Measurements from ENCODE around the gene KCNQ5.

The KCNQ5 gene

DNA sequence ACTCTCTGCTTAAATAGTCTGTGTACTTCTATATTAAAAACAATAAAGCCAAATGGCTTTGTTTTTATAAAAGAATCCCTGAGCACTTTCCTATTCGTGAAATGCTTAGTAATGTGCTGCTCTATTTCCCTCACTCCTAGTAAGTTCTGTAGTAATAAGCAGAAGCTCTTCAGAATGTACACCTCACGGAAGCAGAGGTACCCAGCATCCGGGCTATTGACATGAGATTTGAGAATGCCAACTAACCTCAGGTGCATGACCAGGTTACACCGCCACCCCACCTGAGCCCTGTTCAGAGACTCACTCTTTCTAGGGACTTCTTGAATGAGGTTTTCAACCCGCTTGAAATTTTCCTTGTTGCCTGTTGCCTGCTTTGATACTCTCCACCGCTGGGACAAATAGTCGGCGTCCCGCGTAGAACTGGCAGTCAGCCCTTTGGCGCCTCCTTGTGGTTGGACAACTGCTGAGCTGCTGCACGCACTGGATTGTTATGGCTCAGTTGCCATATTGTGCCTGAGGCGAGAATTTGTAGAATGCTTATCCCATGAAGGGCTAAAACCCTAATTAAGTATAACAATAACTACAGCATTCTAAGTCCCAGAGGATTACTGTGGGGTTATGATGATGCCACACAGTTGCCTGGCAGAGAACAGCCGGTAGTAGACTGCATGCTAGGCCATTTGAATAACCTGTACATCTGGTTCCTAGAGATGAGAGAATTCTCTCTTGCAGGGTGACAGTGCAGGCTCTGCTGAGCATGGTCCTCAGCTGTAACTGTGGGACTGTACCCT is 508.0 kb downstream of the KCNQ5 start:
- ATAC-seq (peak; percentile 89), DNase-seq (peak; percentile 91)

- ATAC-seq (no peak), DNase-seq (no peak)
Observed at GRCh38 chr6:73131706-73132105, 509.8 kb downstream of the KCNQ5 start.

DNA sequence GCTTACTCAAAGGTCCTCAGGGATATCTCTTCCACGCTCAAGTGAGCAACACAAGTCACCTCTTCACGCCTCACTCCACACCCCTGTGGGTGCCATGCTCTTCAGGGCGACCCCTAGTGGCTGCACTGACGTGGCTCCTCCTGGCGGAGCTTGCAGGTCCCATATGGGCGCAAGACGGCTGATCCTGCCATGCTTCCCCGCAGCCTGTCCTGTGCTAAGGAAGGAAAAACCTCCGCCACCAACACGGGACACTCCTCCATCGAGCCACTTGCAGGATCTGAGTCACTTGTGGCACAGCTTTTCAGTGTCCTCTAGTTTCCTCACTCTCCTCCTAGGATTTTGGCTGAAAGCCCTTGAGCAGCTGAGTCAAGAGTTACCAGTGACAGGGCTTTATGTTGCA is 512.7 kb downstream of the KCNQ5 start:
- DNase-seq: peak; percentile 52
- ATAC-seq: no peak

- ATAC-seq (no peak), DNase-seq (no peak)
Observed at GRCh38 chr6:73139681-73140383, 518.0 kb downstream of the KCNQ5 start.

GRCh38 chr6:73143551-73143950 is 521.7 kb downstream of the KCNQ5 start:
- ATAC-seq (no peak), DNase-seq (no peak)

GRCh38 chr6:73144516-73144915 is 522.7 kb downstream of the KCNQ5 start:
- DNase-seq (no peak), ATAC-seq (no peak)

DNA sequence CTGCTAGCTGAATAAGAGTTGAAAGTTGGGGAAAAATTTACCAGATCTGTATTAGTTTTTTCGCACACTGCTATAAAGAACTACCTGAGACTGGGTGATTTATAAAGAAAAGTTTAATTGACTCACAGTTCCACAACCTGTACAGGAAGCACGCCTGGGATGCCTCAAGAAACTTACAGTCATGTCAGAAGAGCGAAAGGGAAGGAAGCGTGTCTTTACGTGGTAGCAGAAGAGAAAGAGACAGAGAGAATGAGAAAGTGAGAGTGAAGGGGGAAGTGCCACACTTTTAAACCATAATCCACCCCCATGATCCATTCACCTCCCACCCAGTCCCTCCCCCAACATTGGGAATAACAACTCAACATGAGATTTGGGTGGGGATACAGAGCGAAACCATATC is 523.8 kb downstream of the KCNQ5 start:
- ATAC-seq (no peak), DNase-seq (no peak)

DNA sequence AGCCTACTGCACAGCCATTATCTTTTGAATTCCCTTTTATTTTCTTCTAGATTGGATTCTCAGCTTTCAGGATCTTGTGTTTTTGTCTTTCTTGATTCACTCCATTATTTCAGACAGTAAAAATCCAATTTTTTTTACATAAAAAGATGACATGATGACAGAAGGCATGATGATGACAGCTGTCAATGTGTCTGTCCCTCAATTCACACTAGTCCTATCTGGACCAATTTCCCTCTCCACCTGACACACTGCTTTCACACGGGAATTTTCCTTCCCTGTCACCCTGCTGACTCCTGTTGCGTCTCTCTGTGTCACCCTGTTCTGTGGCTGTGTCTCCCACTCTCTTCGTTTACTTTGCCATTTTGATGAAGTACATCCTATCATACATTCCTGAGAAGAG is 529.9 kb downstream of the KCNQ5 start:
- DNase-seq (no peak), ATAC-seq (no peak)

DNA sequence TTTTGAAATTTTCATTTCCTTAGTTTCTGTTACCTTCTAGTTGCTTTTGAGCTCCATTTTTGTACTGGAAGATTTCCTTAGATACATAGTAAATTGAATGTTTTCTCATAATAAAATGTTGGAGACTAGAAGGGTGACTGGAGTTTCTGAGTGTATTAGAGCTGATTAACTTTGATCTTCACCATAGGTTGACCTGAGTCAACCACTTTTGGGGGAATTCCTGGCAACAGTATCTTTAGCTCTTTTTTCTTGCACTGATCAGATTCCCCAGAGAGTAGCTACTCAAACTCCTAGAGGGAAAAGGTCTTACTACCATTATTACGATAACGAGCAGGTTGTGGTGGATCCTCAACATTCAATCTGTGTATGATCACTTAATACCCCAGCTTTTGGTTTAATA is 530.7 kb downstream of the KCNQ5 start:
- ATAC-seq (no peak), DNase-seq (no peak)

GRCh38 chr6:73152966-73153757 is 531.3 kb downstream of the KCNQ5 start:
- no peak for ATAC-seq
- DNase-seq: no peak

DNA sequence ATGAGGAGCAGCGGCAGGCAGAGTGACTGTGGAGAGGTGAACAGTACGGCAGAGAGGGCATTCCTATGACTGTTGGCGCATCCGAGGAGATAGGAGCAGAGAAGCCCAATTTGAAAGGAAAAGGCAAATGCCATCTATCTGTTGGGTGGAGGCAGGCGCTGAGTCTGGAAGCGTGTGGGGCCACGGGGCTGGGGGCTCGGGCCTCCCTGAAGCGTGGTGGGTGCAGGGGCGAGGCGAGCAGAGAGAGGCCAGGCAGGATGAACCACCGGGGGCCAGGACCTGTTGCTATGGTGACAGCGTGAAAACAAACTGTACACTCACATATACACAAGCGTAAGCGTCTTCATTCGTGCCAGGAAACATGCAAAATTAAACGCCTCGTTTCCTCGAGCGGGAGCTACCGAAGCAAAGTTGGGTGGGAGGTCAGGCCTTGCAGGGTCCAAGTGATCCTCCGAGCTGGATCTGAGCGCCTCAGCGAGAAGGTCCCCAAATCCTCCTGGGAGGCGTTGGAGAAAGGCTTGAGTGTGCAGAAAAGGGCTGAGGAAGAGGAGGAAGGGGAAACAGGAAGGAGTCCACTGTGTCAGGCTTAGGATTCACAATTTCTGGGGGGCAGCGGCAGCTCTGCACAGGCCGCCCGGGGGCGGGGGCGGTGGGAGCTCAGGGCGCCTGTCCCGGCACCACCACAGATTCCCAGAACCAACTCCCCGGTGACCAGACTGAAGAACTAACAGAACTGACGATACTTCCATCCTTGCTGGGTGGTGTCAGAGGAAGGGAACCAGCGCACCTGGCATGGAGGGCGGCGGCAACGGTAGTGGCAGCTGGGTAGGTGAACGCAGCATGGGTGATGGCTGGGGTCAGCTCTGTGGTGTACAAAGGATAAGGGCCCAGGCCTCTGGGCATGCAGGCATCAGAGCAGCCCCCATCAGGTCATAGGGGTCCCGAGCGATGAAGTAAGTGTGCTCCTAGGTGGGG is 535.2 kb downstream of the KCNQ5 start:
- ATAC-seq (no peak), DNase-seq (no peak)

- ATAC-seq (no peak), DNase-seq (no peak)
Observed at GRCh38 chr6:73157870-73158269, 536.0 kb downstream of the KCNQ5 start.

DNA sequence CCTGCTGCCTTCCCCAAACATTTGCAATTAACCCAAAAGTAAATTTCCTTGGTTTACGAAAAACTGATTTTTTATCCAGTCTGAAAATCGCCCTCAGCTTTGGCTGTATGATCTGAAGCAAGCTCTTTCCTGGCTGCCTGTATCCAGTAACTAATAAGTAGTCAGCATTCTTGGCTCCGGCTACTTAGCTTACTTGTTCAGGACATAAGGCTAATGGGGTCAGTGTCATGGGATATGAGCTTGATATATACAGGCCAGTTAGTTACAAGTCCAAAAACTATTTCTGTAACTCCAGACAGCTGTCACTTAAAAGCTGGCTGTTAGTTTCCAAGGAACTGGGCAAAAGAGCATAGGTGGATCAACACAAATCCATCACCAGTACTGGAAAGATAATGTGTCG is 547.2 kb downstream of the KCNQ5 start:
- ATAC-seq: no peak
- DNase-seq: no peak

GRCh38 chr6:73169633-73170032 is 547.8 kb downstream of the KCNQ5 start:
- ATAC-seq (no peak), DNase-seq (no peak)

- DNase-seq (no peak), ATAC-seq (no peak)
Observed at GRCh38 chr6:73174646-73175045, 552.8 kb downstream of the KCNQ5 start.

- ATAC-seq (no peak), DNase-seq (no peak)
Observed at GRCh38 chr6:73176057-73176456, 554.2 kb downstream of the KCNQ5 start.

GRCh38 chr6:73177221-73177944 is 555.5 kb downstream of the KCNQ5 start:
- DNase-seq (no peak), ATAC-seq (no peak)

DNA sequence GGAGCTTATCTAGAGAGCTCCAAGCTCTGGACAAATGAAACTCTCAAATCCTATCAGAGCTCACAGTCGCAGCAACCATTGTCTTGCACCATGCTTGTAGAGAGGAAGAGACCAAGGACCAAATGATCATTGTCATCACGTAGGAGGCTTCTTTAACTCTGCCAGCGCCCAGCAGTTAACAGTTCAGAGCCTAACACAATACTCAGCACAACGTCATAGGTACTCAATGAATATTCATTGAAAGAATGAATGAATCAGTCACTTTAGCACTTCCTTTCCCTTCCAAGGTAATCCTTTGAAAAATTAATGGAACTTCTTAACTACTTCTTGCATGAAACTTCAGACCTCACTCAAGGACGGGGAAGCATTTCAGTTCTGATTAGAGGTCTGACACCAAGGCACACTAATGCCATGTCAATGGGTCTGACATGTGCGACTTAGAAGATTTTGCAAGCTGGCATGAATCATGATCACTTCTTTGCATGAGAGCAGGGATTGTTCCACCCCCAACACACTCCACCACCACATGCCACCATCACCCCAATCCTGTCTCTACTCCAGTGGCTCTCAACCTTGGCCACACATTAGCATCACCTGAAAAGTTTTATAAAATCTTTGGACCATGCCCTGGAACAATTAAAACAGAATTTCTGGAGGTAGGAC is 558.3 kb downstream of the KCNQ5 start:
- no peak for ATAC-seq
- no peak for DNase-seq

DNA sequence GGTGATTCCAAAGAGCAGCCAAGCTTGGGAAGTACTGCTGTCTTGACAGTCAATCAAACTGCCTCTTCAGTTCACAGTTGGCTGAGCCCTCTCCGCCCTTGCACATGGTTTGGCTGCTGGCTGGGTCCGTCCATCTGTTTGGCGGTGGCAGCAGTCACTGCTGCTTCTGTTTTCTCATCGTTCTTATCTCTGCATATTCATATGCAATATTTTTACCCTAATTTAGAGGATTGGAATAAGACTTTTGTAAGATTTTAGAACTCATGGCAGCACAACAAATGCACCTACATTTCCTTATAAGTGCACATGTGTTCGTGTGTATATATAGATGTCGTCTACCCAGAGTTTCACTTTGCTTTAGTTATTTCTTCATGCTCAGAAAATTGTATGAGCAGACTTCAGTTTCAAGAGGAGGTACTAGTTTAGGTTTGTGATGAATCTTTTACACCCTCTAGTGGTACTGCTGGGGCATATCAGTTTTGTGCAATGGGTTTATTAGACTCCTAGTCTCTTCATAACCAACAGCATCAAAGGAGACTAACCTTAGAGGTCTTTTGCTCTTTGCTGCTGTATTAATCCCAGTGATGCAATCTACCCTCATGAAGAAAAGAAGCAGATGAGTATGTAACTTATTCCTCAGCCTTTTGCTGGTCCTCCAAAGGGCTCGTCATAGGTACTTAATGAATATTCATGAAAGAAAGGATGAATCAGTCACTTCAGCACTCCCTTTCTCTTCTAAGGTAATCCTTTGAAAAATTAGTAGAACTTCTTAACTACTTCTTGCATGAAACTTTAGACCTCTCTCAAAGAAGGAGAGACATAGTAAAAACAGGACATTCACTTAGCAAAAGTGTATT is 559.1 kb downstream of the KCNQ5 start:
- ATAC-seq: peak; percentile 75
- DNase-seq: no peak

Data from stimulated activated naive CD8-positive, alpha-beta T cell treated with anti-CD3 and anti-CD28 coated beads, Interleukin-15, Interleukin-2, amounts not matched to agents 100 U/mL and 50 U/mL, for 24 hours (primary cell).